Astrocyte of the cerebellum (primary cell): Measurements from ENCODE around the gene PAXX.
A peak's percentile ranks its signal among the peaks of the same experiment; 100 is the strongest.

Experiments used
- DNase-seq: peaks from one replicate; pipeline ENCODE4 v3.0.0-alpha.2; 2011; ENCODE audit warnings: low read depth
- H3K4me3 ChIP-seq: 2 replicates; pipeline ENCODE4 v1.5.1; 2011; ENCODE audit warnings: mild to moderate bottlenecking, low read depth, low read length, moderate library complexity
- CTCF ChIP-seq: IDR thresholded peaks from 2 replicates; pipeline ENCODE4 v1.5.1; 2012; ENCODE audit warnings: low read length, low read depth, moderate library complexity, mild to moderate bottlenecking; ENCODE audit errors: missing control alignments
- in situ Hi-C: cut with HindIII; loops from 2 replicates; pipeline ENCODE4 v1.10.0; 2017; ENCODE audit warnings: low sequenced_read_pairs

Gene PAXX

GRCh38 chr9:136949817-136950655 is 42.2 kb upstream of the PAXX start:
- in situ Hi-C loops, result no loop called here
- TF ChIP-seq CTCF, result no peak
- H3K4me3 ChIP-seq, result peak overlapping the region; percentile 46
- peak; percentile 45 for DNase-seq

- peak overlapping the region; percentile 46 for H3K4me3 ChIP-seq
- in situ Hi-C loops, result no loop called here
- no peak for DNase-seq
- TF ChIP-seq CTCF, result no peak
Observed at GRCh38 chr9:136950656-136951276, 41.5 kb upstream of the PAXX start.

- DNase-seq, result no peak
- TF ChIP-seq CTCF, result no peak
- in situ Hi-C loops, result no loop called here
- no peak within 1 kb of the TSS for H3K4me3 ChIP-seq
Observed at GRCh38 chr9:136951541-136952320, 40.5 kb upstream of the PAXX start, which contains the start of gene LCN12. TSS of gene LCN12 (plus strand) at chr9:136952273. CDS start at chr9:136952328, 55 bp downstream.

GRCh38 chr9:136952321-136952850 is 39.8 kb upstream of the PAXX start:
- TF ChIP-seq CTCF, result no peak
- no peak for DNase-seq
- in situ Hi-C loops, result no loop called here
- no peak overlapping the region for H3K4me3 ChIP-seq

- no peak for DNase-seq
- no peak overlapping the region for H3K4me3 ChIP-seq
- in situ Hi-C loops, result no loop called here
- TF ChIP-seq CTCF, result no peak
Observed at GRCh38 chr9:136952876-136953770, 39.1 kb upstream of the PAXX start.
